GM21717 (cell line): ENCODE measurements around the gene SLC25A39.
A peak's percentile ranks its signal among the peaks of the same experiment; 100 is the strongest.
"Not testable (repeated sequence)": the region's sequence is repeated elsewhere in the genome, so short reads cannot be mapped to it uniquely, and the experiment has no call there.

Experiments used
- ATAC-seq: cut with Tn5 transposase; IDR thresholded peaks from one replicate; pipeline ENCODE4 v1.9.1; 2021; ENCODE audit warnings: mild to moderate bottlenecking, moderate library complexity; ENCODE audit not compliant: unreplicated experiment

Gene SLC25A39

DNA sequence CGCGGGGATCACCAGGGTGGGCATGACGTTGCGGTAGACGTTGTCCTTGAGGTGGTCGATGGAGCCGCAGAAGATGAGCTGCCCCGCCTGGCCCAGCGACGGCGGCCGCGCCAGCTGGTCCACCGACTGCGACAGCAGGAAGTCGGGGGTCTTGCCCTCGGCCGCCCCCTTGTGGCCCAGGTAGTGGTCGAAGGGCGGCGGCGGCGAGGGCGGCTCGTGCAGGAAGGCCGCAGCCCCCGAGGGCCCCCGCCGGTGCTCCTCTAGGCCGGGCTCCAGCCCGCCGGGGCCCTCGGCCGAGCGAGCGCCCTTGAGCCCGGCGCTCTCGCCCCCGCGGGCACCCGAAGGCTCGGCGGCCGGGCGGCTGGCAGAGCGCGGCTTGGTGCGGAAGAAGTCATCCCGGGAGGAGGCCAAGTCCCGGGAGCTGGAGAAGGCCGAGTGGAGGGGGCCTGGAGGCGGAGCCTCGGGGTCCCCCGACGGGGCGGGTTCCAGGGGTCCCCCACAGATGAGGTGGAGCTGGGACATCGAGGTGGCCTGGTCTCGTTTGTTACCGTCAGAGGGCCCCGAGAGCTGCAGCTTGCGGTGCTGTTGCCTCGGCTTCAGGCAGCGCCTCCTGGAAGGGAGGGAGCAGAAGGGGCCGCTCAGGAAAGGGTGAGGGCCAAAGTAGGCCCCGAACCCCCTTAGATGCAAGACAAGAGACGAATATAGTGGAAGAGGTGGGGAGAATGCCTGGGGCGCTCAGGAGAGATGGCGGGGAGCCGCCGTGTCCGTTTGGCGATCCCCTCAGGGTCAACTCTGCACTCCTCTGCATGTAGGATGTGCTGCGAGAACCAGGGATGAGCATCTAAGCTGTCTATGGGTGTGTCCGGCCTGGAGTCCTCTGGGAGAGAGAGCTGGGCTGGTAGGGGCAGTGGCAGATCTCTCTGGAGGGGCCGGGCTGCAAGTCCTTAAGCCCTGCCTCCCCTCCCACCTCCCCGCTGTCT, 30.2 kb upstream of the SLC25A39 start:
- no peak for ATAC-seq

- no peak for ATAC-seq
Observed at GRCh38 chr17:44353672-44354331, 29.2 kb upstream of the SLC25A39 start.

DNA sequence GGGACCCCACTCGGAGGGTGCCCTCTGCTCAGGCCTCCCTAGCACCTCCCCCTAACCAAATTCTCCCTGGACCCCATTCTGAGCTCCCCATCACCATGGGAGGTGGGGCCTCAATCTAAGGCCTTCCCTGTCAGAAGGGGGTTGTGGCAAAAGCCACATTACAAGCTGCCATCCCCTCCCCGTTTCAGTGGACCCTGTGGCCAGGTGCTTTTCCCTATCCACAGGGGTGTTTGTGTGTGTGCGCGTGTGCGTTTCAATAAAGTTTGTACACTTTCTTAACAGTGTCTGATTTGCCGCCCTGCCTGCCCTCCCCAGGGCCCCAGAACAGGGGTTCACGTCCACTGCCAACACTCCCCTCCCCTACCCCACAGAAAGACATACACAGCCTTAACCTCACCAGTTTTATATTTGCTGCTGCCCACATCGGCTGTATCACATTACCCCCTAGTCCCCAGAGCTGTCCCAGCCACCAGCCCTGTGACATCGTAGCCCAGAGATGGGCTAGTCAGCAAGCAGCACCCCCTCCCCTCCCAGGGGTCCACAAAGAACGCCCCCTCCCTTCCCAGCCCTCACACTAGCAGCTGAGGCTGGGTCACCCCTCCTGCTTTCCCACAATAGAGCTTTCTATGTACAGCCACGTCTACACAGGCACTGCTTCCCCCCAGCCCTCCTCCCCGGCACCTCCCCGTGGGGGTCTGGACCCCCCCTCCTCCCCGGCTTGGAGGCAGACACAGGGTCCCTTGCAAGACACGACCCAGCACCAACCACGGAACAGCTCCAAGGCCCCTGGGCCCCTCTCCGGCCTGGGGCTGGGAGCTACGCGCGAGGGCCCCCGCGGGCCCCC, 28.4 kb upstream of the SLC25A39 start:
- no peak for ATAC-seq

- no peak for ATAC-seq
Observed at GRCh38 chr17:44351961-44352827, 27.6 kb upstream of the SLC25A39 start.

DNA sequence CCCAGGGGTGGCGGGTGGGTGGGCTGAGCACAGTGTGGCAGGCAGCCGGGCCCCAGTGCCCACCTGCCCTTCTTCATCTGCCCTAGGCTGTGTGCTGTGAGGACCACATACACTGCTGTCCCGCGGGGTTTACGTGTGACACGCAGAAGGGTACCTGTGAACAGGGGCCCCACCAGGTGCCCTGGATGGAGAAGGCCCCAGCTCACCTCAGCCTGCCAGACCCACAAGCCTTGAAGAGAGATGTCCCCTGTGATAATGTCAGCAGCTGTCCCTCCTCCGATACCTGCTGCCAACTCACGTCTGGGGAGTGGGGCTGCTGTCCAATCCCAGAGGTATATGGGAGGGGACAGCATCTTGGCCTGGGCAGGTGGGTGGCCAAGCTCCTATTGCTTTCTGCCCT, 26.8 kb upstream of the SLC25A39 start:
- ATAC-seq, result no peak

DNA sequence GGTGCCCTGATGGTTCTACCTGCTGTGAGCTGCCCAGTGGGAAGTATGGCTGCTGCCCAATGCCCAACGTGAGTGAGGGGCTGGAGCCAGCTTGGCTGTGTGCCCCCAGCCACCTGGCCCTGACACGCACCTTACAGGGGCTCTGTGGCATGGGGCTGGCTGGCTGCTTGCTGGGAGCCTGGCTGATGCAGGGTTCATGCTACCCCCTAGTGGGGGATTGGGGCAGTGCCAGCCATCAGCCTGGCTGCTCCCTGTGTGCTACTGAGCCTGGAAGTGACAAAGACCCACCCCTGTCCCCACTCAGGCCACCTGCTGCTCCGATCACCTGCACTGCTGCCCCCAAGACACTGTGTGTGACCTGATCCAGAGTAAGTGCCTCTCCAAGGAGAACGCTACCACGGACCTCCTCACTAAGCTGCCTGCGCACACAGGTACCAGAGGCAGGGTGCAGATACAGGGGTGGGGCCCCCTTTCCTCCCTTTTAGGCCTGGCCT, 26.2 kb upstream of the SLC25A39 start:
- no peak for ATAC-seq

GRCh38 chr17:44349553-44350070, 25.0 kb upstream of the SLC25A39 start:
- ATAC-seq, result no peak

- ATAC-seq, result no peak
Observed at GRCh38 chr17:44348988-44349364, 24.4 kb upstream of the SLC25A39 start.

DNA sequence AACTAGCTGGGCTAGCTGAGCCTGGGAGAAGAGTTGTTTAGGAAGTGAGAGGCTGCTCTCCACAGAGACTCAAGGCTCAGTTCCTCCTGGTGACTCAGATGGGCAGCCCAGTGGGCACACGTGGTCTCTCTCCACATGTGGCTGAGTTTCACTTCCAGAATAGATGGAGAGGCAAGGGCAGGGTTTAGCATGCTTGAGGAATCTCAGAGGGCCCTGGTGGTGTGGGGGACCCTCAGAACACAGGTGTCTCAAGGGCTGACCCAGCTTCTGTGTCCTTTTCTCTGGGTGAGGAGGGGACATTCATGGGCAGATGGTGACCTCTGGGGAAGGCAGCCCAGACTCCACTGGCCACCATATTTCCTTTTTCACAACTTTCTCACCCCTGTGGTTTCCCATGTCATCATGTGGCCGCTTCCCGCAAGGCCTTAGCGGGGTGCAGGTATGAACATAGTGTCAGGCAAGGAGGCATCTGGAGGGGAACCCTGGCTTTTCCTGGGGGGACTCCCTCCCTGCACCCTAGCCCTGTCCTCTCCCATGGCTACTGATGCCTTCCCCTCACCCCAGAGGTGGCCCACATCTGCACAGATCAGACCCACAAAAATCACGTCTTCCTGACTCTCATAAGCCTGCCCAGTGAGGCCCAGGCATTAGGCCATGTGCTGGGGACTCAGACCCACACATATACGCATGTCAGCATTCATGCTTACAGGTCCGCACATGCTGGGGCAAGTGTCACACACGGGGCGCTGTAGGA, 23.8 kb upstream of the SLC25A39 start:
- ATAC-seq, result peak; percentile 52

GRCh38 chr17:44347206-44348055, 22.8 kb upstream of the SLC25A39 start:
- ATAC-seq, result not testable (repeated sequence)

DNA sequence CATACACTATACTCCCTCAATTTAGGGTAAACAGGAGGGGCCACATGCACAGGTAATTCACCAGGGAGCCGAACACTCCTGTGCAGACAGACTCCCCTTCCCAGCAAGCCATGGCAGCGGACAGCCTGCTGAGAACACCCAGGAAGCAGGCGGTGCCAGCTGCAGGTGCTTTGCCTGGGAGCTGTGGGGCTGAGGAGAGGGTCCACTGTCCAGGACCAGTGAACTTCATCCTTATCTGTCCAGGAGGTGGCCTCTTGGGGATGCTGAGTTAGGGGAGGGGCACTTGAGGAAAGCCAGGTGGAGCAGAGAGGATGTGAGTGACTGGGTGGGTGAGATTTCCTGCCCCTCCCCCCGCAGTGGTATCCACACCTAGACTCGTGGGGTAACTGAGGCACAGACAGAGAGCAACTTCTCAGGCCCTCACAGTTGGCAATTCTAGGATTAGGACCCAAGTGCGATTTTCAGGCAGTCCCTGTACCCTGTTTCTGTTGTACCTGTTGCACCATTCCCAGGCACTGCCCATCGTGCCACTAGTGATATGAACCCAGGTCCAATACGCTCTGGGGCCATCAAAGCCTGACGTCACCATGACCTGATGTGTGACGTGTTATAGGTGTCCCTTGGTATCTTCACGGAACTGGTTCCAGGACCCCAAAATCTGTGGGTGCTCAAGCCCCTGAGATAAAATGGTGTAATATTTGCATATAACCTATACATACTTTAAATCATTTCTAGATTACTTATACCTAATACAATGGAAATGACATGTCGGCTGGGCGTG, 21.6 kb upstream of the SLC25A39 start:
- ATAC-seq, result no peak

DNA sequence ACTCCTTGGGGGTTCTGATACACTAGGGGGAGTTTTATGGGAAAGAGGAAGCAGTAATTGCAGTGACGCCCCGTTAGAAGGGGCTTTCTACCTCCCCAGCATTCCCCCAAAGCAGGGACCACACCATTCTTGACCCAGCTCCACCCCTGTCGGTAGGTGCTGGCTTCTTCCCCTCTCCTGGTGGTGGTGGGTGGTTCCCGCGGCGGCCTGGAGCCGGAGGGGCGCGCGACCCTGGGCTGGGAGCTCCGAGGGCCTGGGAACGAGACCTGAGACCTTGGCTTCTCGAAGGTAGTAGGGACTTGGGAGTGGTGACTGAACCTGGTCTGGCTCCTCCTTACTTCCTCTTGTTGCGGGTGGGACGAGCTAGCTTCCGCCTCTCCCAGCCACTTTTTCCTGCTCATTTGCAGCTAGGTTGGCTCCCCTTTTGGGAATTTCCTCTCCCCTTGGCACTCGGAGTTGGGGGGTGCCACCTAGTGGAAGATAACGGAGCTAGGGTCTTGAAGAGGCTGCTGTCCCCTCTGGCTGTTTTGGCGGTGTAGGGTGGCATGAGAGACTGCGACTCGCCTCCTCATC, 20.9 kb upstream of the SLC25A39 start:
- ATAC-seq, result peak; percentile 9

DNA sequence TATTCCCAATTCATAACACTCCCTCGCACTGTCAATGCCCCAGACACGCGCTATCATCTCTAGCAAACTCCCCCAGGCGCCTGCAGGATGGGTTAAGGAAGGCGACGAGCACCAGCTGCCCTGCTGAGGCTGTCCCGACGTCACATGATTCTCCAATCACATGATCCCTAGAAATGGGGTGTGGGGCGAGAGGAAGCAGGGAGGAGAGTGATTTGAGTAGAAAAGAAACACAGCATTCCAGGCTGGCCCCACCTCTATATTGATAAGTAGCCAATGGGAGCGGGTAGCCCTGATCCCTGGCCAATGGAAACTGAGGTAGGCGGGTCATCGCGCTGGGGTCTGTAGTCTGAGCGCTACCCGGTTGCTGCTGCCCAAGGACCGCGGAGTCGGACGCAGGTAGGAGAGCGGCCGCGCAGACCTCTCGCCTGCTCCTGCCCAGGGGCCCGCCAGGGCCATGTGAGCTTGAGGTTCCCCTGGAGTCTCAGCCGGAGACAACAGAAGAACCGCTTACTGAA, 20.4 kb upstream of the SLC25A39 start, which contains the start of gene GRN:
TSS of gene GRN (plus strand) at position 364 of the 515 bp plus-strand sequence. CDS start 3,863 bp downstream, outside the sequence.
- peak; percentile 44 for ATAC-seq

- no peak for ATAC-seq
Observed at GRCh38 chr17:44343510-44344209, 19.0 kb upstream of the SLC25A39 start.

- not testable (repeated sequence) for ATAC-seq
Observed at GRCh38 chr17:44340553-44340952, 15.9 kb upstream of the SLC25A39 start.

DNA sequence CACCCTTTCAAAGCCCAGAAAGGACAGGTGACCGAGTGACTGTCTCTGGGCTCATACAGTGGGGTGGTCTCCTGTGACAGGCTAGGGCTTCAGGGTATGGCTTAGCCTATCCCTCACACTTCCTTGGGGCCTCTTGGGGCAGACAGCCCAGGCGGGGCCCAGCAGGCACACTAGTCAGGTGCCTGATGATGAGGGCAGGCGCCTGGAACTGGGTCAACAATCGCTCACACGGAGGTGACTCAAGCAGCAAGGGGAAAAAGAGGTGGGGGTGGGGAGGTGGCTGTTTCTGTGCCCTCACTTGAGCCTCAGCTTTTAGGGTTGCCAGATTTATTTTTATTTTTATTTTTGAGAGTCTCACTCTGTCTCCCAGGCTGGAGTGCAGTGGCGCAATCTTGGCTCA, 14.1 kb upstream of the SLC25A39 start:
- ATAC-seq, result no peak
